Activated T-helper 9 cell treated with anti-CD3 and anti-CD28 coated beads, Interleukin-2, amount 50 U/mL, for 16 hours (primary cell): Measurements from ENCODE around the gene SLCO1C1.

Experiments
- DNase-seq: peaks from one replicate; pipeline ENCODE4 v3.0.0-alpha.2; 2020; ENCODE audit warnings: low read depth

SLCO1C1 gene

DNA sequence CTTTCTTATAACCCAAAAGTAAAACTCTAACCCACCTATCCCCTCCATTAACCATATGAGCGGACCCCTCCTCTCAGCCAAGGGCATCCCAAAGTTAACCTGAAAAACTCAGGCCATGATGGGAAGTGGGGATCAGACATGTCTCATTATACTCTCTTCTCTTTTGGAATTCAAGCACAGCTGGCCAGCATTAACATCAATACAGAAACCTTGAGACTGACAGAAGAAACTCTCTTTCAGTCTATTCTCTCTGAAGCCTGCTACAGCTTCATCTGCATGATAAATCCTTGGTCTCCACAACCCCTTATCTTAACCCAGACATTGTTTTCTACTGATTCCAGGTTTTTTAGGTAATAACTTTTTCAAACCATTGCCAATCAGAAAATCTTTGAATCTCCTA is 97.8 kb downstream of the SLCO1C1 start:
- no peak for DNase-seq

DNA sequence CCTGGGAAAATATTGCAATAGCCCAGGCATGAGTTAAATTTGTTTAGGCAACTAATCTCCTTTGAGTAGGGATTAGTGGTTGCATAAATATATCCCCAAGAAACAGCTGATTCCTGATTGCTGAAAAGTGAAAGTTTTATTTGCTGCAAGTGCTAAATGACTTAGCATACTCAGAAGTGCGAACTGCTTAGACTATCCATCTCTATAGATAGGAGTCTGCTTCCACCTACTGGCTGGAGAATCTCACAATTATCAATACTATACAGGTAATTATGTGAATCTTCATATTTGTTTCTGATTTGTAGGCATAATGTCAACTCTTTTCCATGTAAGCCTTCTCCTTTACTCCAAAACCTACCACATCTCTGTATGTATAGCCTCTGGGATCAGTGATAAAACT is 103.4 kb downstream of the SLCO1C1 start:
- DNase-seq, result no peak

DNA sequence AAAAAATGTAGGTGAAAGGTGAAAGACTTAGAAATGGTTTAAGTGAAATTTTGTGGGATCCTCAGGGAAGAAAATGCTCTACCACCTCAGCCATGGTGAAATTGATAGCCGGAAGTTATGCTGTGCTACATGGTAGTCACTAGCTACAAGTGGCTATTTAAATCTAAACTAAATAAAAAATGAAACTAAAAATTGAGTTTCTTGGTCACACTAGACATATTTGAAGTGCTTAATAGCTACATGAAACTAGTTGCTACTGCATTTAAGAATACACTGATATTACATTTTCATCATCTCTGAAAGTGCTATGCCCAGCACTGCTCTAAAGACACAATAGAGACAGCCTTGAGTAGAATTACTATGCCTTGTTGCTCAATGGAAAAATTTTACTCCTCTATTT is 105.0 kb downstream of the SLCO1C1 start:
- DNase-seq, result no peak

DNA sequence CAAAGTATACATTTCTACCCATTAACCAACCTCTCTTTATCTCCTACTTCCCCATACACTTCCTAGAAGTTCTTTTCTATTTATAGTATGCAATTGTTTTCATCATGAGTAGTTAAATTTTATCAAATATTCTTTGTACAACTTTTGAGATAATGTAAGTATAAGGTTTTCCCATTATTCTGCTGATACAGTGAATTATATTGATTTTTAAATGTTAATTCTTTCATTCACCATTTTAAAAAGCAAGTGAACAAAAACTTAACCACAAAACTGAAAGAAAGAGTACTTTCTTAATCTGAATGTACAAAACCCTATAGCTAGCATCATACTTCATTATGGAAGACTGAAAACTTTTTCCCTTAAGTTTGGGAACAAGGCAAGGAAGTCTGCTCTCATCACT is 105.9 kb downstream of the SLCO1C1 start:
- no peak for DNase-seq
